B cell (primary cell): Measurements from ENCODE around the gene RNF150. TPM values are rescaled to one million over a fixed set of nuclear protein-coding genes. Genes with fewer than 3 reads are reported as not detected.
A peak's percentile ranks its signal among the peaks of the same experiment; 100 is the strongest.
"Not testable (repeated sequence)": the region's sequence is repeated elsewhere in the genome, so short reads cannot be mapped to it uniquely, and the experiment has no call there.

Experiments used
- ATAC-seq: fragments of 200-7000 bp; cut with Tn5 transposase; one replicate; pipeline ENCODE4 v1.10.0; 2021; ENCODE audit warnings: low read depth, mild to moderate bottlenecking, moderate number of reproducible peaks, moderate library complexity
- CTCF ChIA-PET: fragments of 350-600 bp; sonication (Branson Sonifier 250); formaldehyde crosslinking; loops from one replicate; lab custom pipeline; 2021; ENCODE audit warnings: antibody characterized with exemption, inconsistent platforms; lab: Charles Lee
- POLR2A ChIA-PET: fragments of 350-600 bp; sonication (Branson Sonifier 250); formaldehyde crosslinking; loops from one replicate; lab custom pipeline; 2021; ENCODE audit warnings: antibody characterized with exemption; lab: Charles Lee
- DNase-seq: peaks from one replicate; pipeline ENCODE4 v3.0.0; 2013
- H2AFZ ChIP-seq: 2 replicates; pipeline ENCODE4 v1.6.1; 2012; ENCODE audit warnings: mild to moderate bottlenecking, low read depth, low read length; ENCODE audit not compliant: insufficient read depth, poor library complexity, severe bottlenecking
- H3K27ac ChIP-seq, 2 donors: 1 replicate in 1 of 2; 2 replicates in 1 of 2; pipeline ENCODE4 v1.5.1; 2012 to 2013; ENCODE audit warnings: low read length in 2 of 2, mild to moderate bottlenecking in 2 of 2, moderate library complexity in 1 of 2
- H3K27me3 ChIP-seq, 4 experiments: fragments of 200-600 bp in 1 of 4; sonication (generic) in 1 of 4; replicated peaks in 1 of 4; 1 replicate in 2 of 4; 2 replicates in 2 of 4; pipeline versions ENCODE4 v1.6.1 to v1.7.0; 2013 to 2016; ENCODE audit warnings: low read length in 3 of 4, mild to moderate bottlenecking in 2 of 4, mixed read lengths in 1 of 4, moderate library complexity in 1 of 4; ENCODE audit not compliant: insufficient read depth in 4 of 4, control insufficient read depth in 3 of 4; ENCODE audit errors: control extremely low read depth in 1 of 4
- H3K36me3 ChIP-seq, 2 experiments: replicated peaks in 1 of 2; 1 replicate in 1 of 2; 2 replicates in 1 of 2; pipeline versions ENCODE4 v1.6.1 to v1.7.1; 2013; ENCODE audit warnings: low read length in 1 of 2; ENCODE audit not compliant: insufficient read depth in 2 of 2, control insufficient read depth in 1 of 2; ENCODE audit errors: control extremely low read depth in 1 of 2, extremely low read depth in 1 of 2
- H3K4me1 ChIP-seq, 2 donors: fragments of 200-600 bp in 1 of 2; sonication (generic) in 1 of 2; 1 replicate in 1 of 2; 2 replicates in 1 of 2; pipeline versions ENCODE4 v1.5.1 to v1.6.1; 2013 to 2017; ENCODE audit warnings: low read length in 2 of 2; ENCODE audit not compliant: control insufficient read depth in 2 of 2, insufficient read depth in 2 of 2
- H3K4me2 ChIP-seq: replicated peaks from 2 replicates; pipeline ENCODE3; 2012; ENCODE audit warnings: mild to moderate bottlenecking, low read depth, low read length; ENCODE audit not compliant: poor library complexity, severe bottlenecking
- H3K4me3 ChIP-seq, 5 experiments: fragments of 200-600 bp in 1 of 5; sonication (generic) in 1 of 5; 1 replicate in 3 of 5; 2 replicates in 2 of 5; pipeline versions ENCODE4 v1.5.1 to v1.7.0; 2011 to 2016; ENCODE audit warnings: low read length in 4 of 5, mild to moderate bottlenecking in 4 of 5, low read depth in 2 of 5, control low read depth in 1 of 5, moderate library complexity in 1 of 5; ENCODE audit not compliant: insufficient read depth in 1 of 5; ENCODE audit errors: control extremely low read depth in 1 of 5, extremely low read depth in 1 of 5
- H3K79me2 ChIP-seq: fragments of 200-600 bp; sonication (generic); one replicate; pipeline ENCODE4 v1.6.0; 2016; ENCODE audit warnings: low read length; ENCODE audit not compliant: control insufficient read depth, insufficient read depth
- H3K9ac ChIP-seq: fragments of 200-600 bp; sonication (generic); 2 replicates; pipeline ENCODE4 v1.6.1; 2017; ENCODE audit warnings: mild to moderate bottlenecking, low read length, moderate library complexity
- H3K9me3 ChIP-seq, 3 donors: one replicate each; pipeline versions ENCODE4 v1.6.1 to v1.7.1; 2013; ENCODE audit warnings: low read length in 2 of 3; ENCODE audit not compliant: control insufficient read depth in 2 of 3, insufficient read depth in 1 of 3; ENCODE audit errors: control extremely low read depth in 1 of 3
- H4K20me1 ChIP-seq: 2 replicates; pipeline ENCODE4 v1.6.0; 2012; ENCODE audit warnings: mild to moderate bottlenecking, low read length; ENCODE audit not compliant: insufficient read depth, control insufficient read depth, poor library complexity, severe bottlenecking
- H3K27ac Mint-ChIP-seq: one replicate; pipeline ENCODE4 v1.8.0; 2021; ENCODE audit warnings: mixed read lengths
- H3K27me3 Mint-ChIP-seq: one replicate; pipeline ENCODE4 v1.8.0; 2021; ENCODE audit warnings: mixed read lengths
- H3K4me1 Mint-ChIP-seq: one replicate; pipeline ENCODE4 v1.8.0; 2021; ENCODE audit warnings: mixed read lengths
- H3K4me3 Mint-ChIP-seq: one replicate; pipeline ENCODE4 v1.8.0; 2021; ENCODE audit warnings: mixed read lengths
- H3K9me3 Mint-ChIP-seq: one replicate; pipeline ENCODE4 v1.8.0; 2022; ENCODE audit warnings: mixed read lengths; ENCODE audit not compliant: insufficient read depth
- EZH2 ChIP-seq: IDR thresholded peaks from 2 replicates; pipeline ENCODE4 v1.6.1; 2012; ENCODE audit warnings: borderline replicate concordance, low read depth, mild to moderate bottlenecking, moderate library complexity, low read length; ENCODE audit not compliant: insufficient read depth, poor library complexity, severe bottlenecking
- WGBS: methylation state at CpG from one replicate; pipeline ENCODE4 v1.1.5; 2013; ENCODE audit warnings: missing lambda C conversion rate; ENCODE audit not compliant: insufficient coverage; 5-methylcytosine and 5-hydroxymethylcytosine counted together
- intact Hi-C: fragments of 100-400 bp; cut with micrococcal nuclease; formaldehyde crosslinking; loops from one replicate; pipeline ENCODE4 v1.10.0; 2022
- polyA plus RNA-seq: library from polyadenylated mRNA; depleted of rRNA; stranded (reverse); fragments of >200 nt; gene quantifications from 2 replicates; pipeline ENCODE4 v1.2.3, GENCODE V29; 2012
- total RNA-seq, 2 donors: library from RNA; stranded (reverse); fragments of 120-200 nt in 1 of 2; gene quantifications; 1 replicate in 1 of 2; 2 replicates in 1 of 2; pipeline versions ENCODE4 v1.2.3 to v1.2.4, GENCODE V29; 2013 to 2022
- TF ChIP-seq, protein P1 (sequence below): fragments of 200-600 bp; IDR thresholded peaks from one replicate; pipeline ENCODE4 v1.8.0; 2022; ENCODE audit warnings: antibody characterized with exemption, mild to moderate bottlenecking

Gene RNF150
- total and polyA plus RNA-seq, 2 donors (not counting 1 experiment from before 2014, with no cell fraction given), result not detected

DNA sequence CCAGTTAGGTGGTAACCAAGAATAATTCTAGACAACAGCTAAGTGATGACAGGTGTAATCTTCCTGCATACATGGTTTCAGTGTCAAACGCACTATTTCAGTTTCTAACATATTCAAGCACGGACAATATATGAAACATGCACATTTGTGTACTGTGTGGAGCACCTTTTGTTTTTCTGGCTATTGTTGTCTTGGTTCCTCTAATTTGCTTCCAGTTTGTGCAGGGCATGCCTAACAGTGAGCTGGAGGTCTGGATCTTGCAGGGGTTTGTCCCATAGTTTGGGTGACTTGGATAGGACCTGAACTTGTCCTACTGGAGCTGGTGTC, 306.6 kb downstream of the RNF150 start:
- ATAC-seq (no peak), DNase-seq (no peak)
- Histone ChIP-seq H3K4me1 (peaks cover 54 to 55% of the 10 kb centered on the region in 2 donors), H3K9ac (no peak overlapping the region), H3K79me2 (no peaks in the 10 kb centered on the region), H2AFZ (peak overlapping the region; percentile 36), H3K36me3 (no peaks in the 10 kb centered on the region), H3K27me3 (no peaks in the 10 kb centered on the region), H3K4me3 (no peak overlapping the region), H3K9me3 (peaks cover 1 to 15% (median 8%) of the 10 kb centered on the region in 3 donors), H3K4me2 (peak overlapping the region; percentile 11), H4K20me1 (no peaks in the 10 kb centered on the region), H3K27ac (no peak overlapping the region)
- ChIA-PET POLR2A (interaction anchor here (1.0 kb wide), 1 partner anchor 16 kb away, joined by 3 read pairs; no protein-coding TSS in a partner anchor), CTCF (interaction anchor here (1.2 kb wide), 1 partner anchor 10 kb away, joined by 6 read pairs; no protein-coding TSS in a partner anchor)
- Mint-ChIP-seq H3K4me1 (peaks cover 65% of the 10 kb centered on the region), H3K27me3 (no peaks in the 10 kb centered on the region), H3K9me3 (peaks cover 6% of the 10 kb centered on the region), H3K4me3 (peak overlapping the region; percentile 21), H3K27ac (peak overlapping the region; percentile 65)
- no CpG with 5 or more reads among the region's 2 CpGs for WGBS
- TF ChIP-seq, protein P1, sequence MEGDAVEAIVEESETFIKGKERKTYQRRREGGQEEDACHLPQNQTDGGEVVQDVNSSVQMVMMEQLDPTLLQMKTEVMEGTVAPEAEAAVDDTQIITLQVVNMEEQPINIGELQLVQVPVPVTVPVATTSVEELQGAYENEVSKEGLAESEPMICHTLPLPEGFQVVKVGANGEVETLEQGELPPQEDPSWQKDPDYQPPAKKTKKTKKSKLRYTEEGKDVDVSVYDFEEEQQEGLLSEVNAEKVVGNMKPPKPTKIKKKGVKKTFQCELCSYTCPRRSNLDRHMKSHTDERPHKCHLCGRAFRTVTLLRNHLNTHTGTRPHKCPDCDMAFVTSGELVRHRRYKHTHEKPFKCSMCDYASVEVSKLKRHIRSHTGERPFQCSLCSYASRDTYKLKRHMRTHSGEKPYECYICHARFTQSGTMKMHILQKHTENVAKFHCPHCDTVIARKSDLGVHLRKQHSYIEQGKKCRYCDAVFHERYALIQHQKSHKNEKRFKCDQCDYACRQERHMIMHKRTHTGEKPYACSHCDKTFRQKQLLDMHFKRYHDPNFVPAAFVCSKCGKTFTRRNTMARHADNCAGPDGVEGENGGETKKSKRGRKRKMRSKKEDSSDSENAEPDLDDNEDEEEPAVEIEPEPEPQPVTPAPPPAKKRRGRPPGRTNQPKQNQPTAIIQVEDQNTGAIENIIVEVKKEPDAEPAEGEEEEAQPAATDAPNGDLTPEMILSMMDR, result no peak
- TF ChIP-seq EZH2, result no peak
- intact Hi-C loops, result no loop called here

DNA sequence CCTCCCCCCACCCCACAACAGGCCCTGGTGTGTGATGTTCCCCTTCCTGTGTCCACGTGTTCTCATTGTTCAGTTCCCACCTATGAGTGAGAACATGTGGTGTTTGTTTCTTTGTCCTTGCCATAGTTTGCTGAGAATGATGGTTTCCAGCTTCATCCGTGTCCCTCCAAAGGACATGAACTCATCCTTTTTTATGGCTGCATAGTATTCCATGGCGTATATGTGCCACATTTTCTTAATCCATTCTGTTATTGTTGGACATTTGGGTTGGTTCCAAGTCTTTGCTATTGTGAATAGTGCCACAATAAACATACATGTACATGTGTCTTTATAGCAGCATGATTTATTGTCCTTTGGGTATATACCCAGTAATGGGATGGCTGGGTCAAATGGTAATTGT, 312.7 kb downstream of the RNF150 start:
- intact Hi-C loops, H4K20me1 ChIP-seq, POLR2A ChIA-PET, ATAC-seq, H3K27ac ChIP-seq, H3K4me2 ChIP-seq, H3K9me3 Mint-ChIP-seq, H3K27me3 Mint-ChIP-seq, H3K4me1 ChIP-seq, DNase-seq, H3K9ac ChIP-seq, H3K4me3 ChIP-seq, H2AFZ ChIP-seq, H3K27ac Mint-ChIP-seq, CTCF ChIA-PET, H3K79me2 ChIP-seq, H3K36me3 ChIP-seq, H3K27me3 ChIP-seq, H3K4me3 Mint-ChIP-seq, H3K9me3 ChIP-seq: not testable (repeated sequence)
- WGBS, result no CpG with 5 or more reads among the region's 3 CpGs
- peaks cover 21% of the 10 kb centered on the region for H3K4me1 Mint-ChIP-seq
